HG02938 (cell line): ENCODE data around the gene DEDD2.

Source experiments
- ATAC-seq: cut with Tn5 transposase; IDR thresholded peaks from one replicate; pipeline ENCODE4 v1.9.1; 2021; ENCODE audit warnings: mild to moderate bottlenecking, moderate library complexity; ENCODE audit not compliant: unreplicated experiment

The DEDD2 gene

GRCh38 chr19:42151782-42152684 is 65.4 kb downstream of the DEDD2 start:
- ATAC-seq: no peak

- no peak for ATAC-seq
These were observed 66.5 kb downstream of the DEDD2 start for GRCh38 chr19:42150911-42151361.

GRCh38 chr19:42150364-42150763 is 67.1 kb downstream of the DEDD2 start:
- no peak for ATAC-seq

- no peak for ATAC-seq
These were observed 67.9 kb downstream of the DEDD2 start for GRCh38 chr19:42149447-42150202.
